Natural killer cell (primary cell): Measurements from ENCODE around the gene KIF18A. TPM values are rescaled to one million over a fixed set of nuclear protein-coding genes. Genes with fewer than 3 reads are reported as not detected.

Source experiments
- ATAC-seq, 3 donors: fragments of 150-1000 bp in 2 of 3; fragments of 200-7000 bp in 1 of 3; cut with Tn5 transposase; 1 replicate in 1 of 3; 2 replicates in 2 of 3; pipeline ENCODE4 v1.10.0; 2021; ENCODE audit warnings: mild to moderate bottlenecking in 2 of 3, moderate library complexity in 2 of 3
- DNase-seq, 2 donors: peaks; one replicate each; pipeline versions ENCODE4 v3.0.0 to v3.0.0-alpha.2; 2013 to 2021; ENCODE audit warnings: mixed read lengths in 1 of 2
- H3K27ac ChIP-seq: one replicate; pipeline ENCODE4 v1.5.1; 2013; ENCODE audit warnings: mild to moderate bottlenecking, low read length
- H3K27me3 ChIP-seq: one replicate; pipeline ENCODE4 v1.6.1; 2013; ENCODE audit warnings: low read length; ENCODE audit not compliant: control insufficient read depth, insufficient read depth
- H3K36me3 ChIP-seq: one replicate; pipeline ENCODE4 v1.6.1; 2013; ENCODE audit warnings: low read length; ENCODE audit not compliant: control insufficient read depth, insufficient read depth
- H3K4me1 ChIP-seq: one replicate; pipeline ENCODE4 v1.6.1; 2013; ENCODE audit warnings: low read length; ENCODE audit not compliant: control insufficient read depth, insufficient read depth
- H3K4me3 ChIP-seq: one replicate; pipeline ENCODE4 v1.5.1; 2013; ENCODE audit warnings: low read length
- H3K9me3 ChIP-seq: one replicate; pipeline ENCODE4 v1.6.1; 2013; ENCODE audit warnings: low read length; ENCODE audit not compliant: control insufficient read depth, insufficient read depth
- H3K27ac Mint-ChIP-seq, 2 donors: one replicate each; pipeline ENCODE4 v1.8.0; 2022; ENCODE audit warnings: mild to moderate bottlenecking in 2 of 2, mixed read lengths in 2 of 2, moderate library complexity in 1 of 2
- H3K27me3 Mint-ChIP-seq, 2 donors: one replicate each; pipeline ENCODE4 v1.8.0; 2022; ENCODE audit warnings: low read depth in 2 of 2, mixed read lengths in 2 of 2
- H3K36me3 Mint-ChIP-seq: one replicate; pipeline ENCODE4 v1.8.0; 2022; ENCODE audit warnings: mixed read lengths
- H3K4me1 Mint-ChIP-seq, 2 donors: one replicate each; pipeline ENCODE4 v1.8.0; 2022; ENCODE audit warnings: mixed read lengths in 2 of 2
- H3K4me3 Mint-ChIP-seq: one replicate; pipeline ENCODE4 v1.8.0; 2022; ENCODE audit warnings: mild to moderate bottlenecking, moderate library complexity, mixed read lengths
- H3K9me3 Mint-ChIP-seq, 2 donors: one replicate each; pipeline ENCODE4 v1.8.0; 2022; ENCODE audit warnings: mixed read lengths in 2 of 2
- CTCF ChIP-seq: fragments of 200-600 bp; IDR thresholded peaks from one replicate; pipeline ENCODE4 v1.8.0; 2022; ENCODE audit warnings: antibody characterized with exemption
- WGBS: methylation state at CpG from one replicate; pipeline ENCODE4 v1.1.7; 2013; ENCODE audit warnings: missing lambda C conversion rate; ENCODE audit not compliant: insufficient coverage; 5-methylcytosine and 5-hydroxymethylcytosine counted together
- intact Hi-C: fragments of 100-400 bp; cut with micrococcal nuclease; formaldehyde crosslinking; loops from one replicate; pipeline ENCODE4 v1.14.2; 2022
- total RNA-seq, 4 donors: library from RNA; stranded (reverse); fragments of 120-200 nt in 1 of 4; gene quantifications; one replicate each; pipeline versions ENCODE4 v1.2.3 to v1.2.4, GENCODE V29; 2013 to 2022

The KIF18A gene
- total RNA-seq, 3 donors from 2014 or later (not counting 1 experiment from before 2014, with no cell fraction given), result 3.7 to 6.9 (median 5.5) TPM

GRCh38 chr11:28140689-28141455 lies 32.9 kb upstream of the KIF18A start:
- 98% methylated on average over 9 of the region's 9 CpGs for WGBS
- Mint-ChIP-seq H3K4me3 (no peak overlapping the region), H3K9me3 (peaks cover 2 to 3% of the 10 kb centered on the region in 2 donors), H3K27me3 (no peaks in the 10 kb centered on the region), H3K4me1 (peaks cover 0 to 6% of the 10 kb centered on the region in 2 donors), H3K36me3 (no peaks in the 10 kb centered on the region), H3K27ac (no peak overlapping the region)
- ATAC-seq (no peak), DNase-seq (no peak)
- Histone ChIP-seq H3K9me3 (peaks cover 21% of the 10 kb centered on the region), H3K4me3 (no peak overlapping the region), H3K27me3 (no peaks in the 10 kb centered on the region), H3K36me3 (no peaks in the 10 kb centered on the region), H3K4me1 (no peaks in the 10 kb centered on the region), H3K27ac (no peak overlapping the region)
- intact Hi-C loops, result no loop called here
- no peak for TF ChIP-seq CTCF

GRCh38 chr11:28139841-28140415 lies 32.0 kb upstream of the KIF18A start:
- Histone ChIP-seq H3K27ac (no peak overlapping the region), H3K4me1 (no peaks in the 10 kb centered on the region), H3K27me3 (no peaks in the 10 kb centered on the region), H3K36me3 (no peaks in the 10 kb centered on the region), H3K4me3 (no peak overlapping the region), H3K9me3 (peaks cover 21% of the 10 kb centered on the region)
- no peak for TF ChIP-seq CTCF
- no peak for ATAC-seq
- peaks cover 0 to 6% of the 10 kb centered on the region in 2 donors for H3K4me1 Mint-ChIP-seq
- no peak overlapping the region for H3K27ac Mint-ChIP-seq
- no peak overlapping the region for H3K4me3 Mint-ChIP-seq
- no peak for DNase-seq
- H3K36me3 Mint-ChIP-seq, result no peaks in the 10 kb centered on the region
- H3K27me3 Mint-ChIP-seq, result no peaks in the 10 kb centered on the region
- WGBS, result 98% methylated on average over 4 of the region's 5 CpGs
- intact Hi-C loops, result no loop called here
- peaks cover 2 to 3% of the 10 kb centered on the region in 2 donors for H3K9me3 Mint-ChIP-seq

GRCh38 chr11:28137832-28138231 lies 29.9 kb upstream of the KIF18A start:
- Mint-ChIP-seq H3K36me3 (no peaks in the 10 kb centered on the region), H3K4me1 (no peaks in the 10 kb centered on the region), H3K27me3 (no peaks in the 10 kb centered on the region), H3K4me3 (no peak overlapping the region), H3K27ac (no peak overlapping the region), H3K9me3 (peaks cover 2 to 3% of the 10 kb centered on the region in 2 donors)
- no peak overlapping the region for H3K27ac ChIP-seq
- intact Hi-C loops, result no loop called here
- no peaks in the 10 kb centered on the region for H3K27me3 ChIP-seq
- 100% methylated on average over 1 of the region's 1 CpG for WGBS
- H3K36me3 ChIP-seq, result no peaks in the 10 kb centered on the region
- peaks cover 21% of the 10 kb centered on the region for H3K9me3 ChIP-seq
- DNase-seq (no peak), ATAC-seq (no peak)
- TF ChIP-seq CTCF, result no peak
- no peak overlapping the region for H3K4me3 ChIP-seq
- H3K4me1 ChIP-seq, result no peaks in the 10 kb centered on the region
